H7 (cell line): ENCODE measurements around the gene DNER. TPM values are rescaled to one million over a fixed set of nuclear protein-coding genes. Genes with fewer than 3 reads are reported as not detected.
"Not testable (repeated sequence)": the region's sequence is repeated elsewhere in the genome, so short reads cannot be mapped to it uniquely, and the experiment has no call there.

Experiments used
- DNase-seq: peaks from one replicate; pipeline ENCODE4 v3.0.0; 2012
- H3K27me3 ChIP-seq: 2 replicates; pipeline ENCODE4 v1.6.0; 2011; ENCODE audit warnings: mild to moderate bottlenecking, low read length; ENCODE audit not compliant: control insufficient read depth, insufficient read depth
- H3K36me3 ChIP-seq: replicated peaks from 2 replicates; pipeline ENCODE4 v1.5.1; 2011; ENCODE audit warnings: low read length; ENCODE audit not compliant: control insufficient read depth, insufficient read depth
- H3K4me3 ChIP-seq: 2 replicates; pipeline ENCODE4 v1.5.1; 2011; ENCODE audit warnings: low read depth, mild to moderate bottlenecking, control low read depth, low read length, moderate library complexity; ENCODE audit not compliant: insufficient read depth
- total RNA-seq: library from RNA; depleted of rRNA; stranded (reverse); fragments of >200 nt; shearing (Covaris generic); gene quantifications from 2 replicates; pipeline ENCODE4 v1.2.3, GENCODE V29; 2014

The DNER gene
- total RNA-seq, 1 experiment from 2014 or later = 1.0 TPM

- Histone ChIP-seq H3K27me3 (no peaks in the 10 kb centered on the region), H3K4me3 (no peak overlapping the region), H3K36me3 (no peaks in the 10 kb centered on the region)
- no peak for DNase-seq
Measured at GRCh38 chr2:229371086-229371485, 343.3 kb downstream of the DNER start.

- no peak overlapping the region for H3K4me3 ChIP-seq
- no peaks in the 10 kb centered on the region for H3K27me3 ChIP-seq
- no peaks in the 10 kb centered on the region for H3K36me3 ChIP-seq
- DNase-seq = no peak
Measured at GRCh38 chr2:229370509-229370908, 343.8 kb downstream of the DNER start.

- no peaks in the 10 kb centered on the region for H3K27me3 ChIP-seq
- H3K4me3 ChIP-seq = no peak overlapping the region
- DNase-seq = no peak
- no peaks in the 10 kb centered on the region for H3K36me3 ChIP-seq
Measured at GRCh38 chr2:229363185-229363814, 351.1 kb downstream of the DNER start.

- DNase-seq = no peak
- Histone ChIP-seq H3K27me3 (no peaks in the 10 kb centered on the region), H3K4me3 (no peak overlapping the region), H3K36me3 (no peaks in the 10 kb centered on the region)
Measured at GRCh38 chr2:229350883-229351282, 363.5 kb downstream of the DNER start.

- Histone ChIP-seq H3K4me3 (no peak overlapping the region), H3K27me3 (no peaks in the 10 kb centered on the region), H3K36me3 (no peaks in the 10 kb centered on the region)
- no peak for DNase-seq
Measured at GRCh38 chr2:229350117-229350805, 364.1 kb downstream of the DNER start.

GRCh38 chr2:229348128-229348527, 366.2 kb downstream of the DNER start:
- no peak overlapping the region for H3K4me3 ChIP-seq
- DNase-seq = no peak
- no peaks in the 10 kb centered on the region for H3K36me3 ChIP-seq
- H3K27me3 ChIP-seq = no peaks in the 10 kb centered on the region

- Histone ChIP-seq H3K27me3 (no peaks in the 10 kb centered on the region), H3K36me3 (no peaks in the 10 kb centered on the region)
- DNase-seq = no peak
Measured at GRCh38 chr2:229346816-229347540, 367.4 kb downstream of the DNER start.

GRCh38 chr2:229344955-229345354, 369.4 kb downstream of the DNER start:
- no peak overlapping the region for H3K4me3 ChIP-seq
- H3K36me3 ChIP-seq = no peaks in the 10 kb centered on the region
- no peak for DNase-seq
- no peaks in the 10 kb centered on the region for H3K27me3 ChIP-seq

More at GRCh38 chr2:229346816-229347540, 367.4 kb downstream of the DNER start:
- H3K4me3 ChIP-seq = no peak overlapping the region

GRCh38 chr2:229344151-229344551, 370.2 kb downstream of the DNER start:
- Histone ChIP-seq H3K27me3 (no peaks in the 10 kb centered on the region), H3K36me3 (no peaks in the 10 kb centered on the region), H3K4me3 (no peak overlapping the region)
- no peak for DNase-seq

GRCh38 chr2:229343661-229344060, 370.7 kb downstream of the DNER start:
- DNase-seq = no peak

GRCh38 chr2:229342376-229342775, 372.0 kb downstream of the DNER start:
- H3K4me3 ChIP-seq = no peak overlapping the region
- peak; percentile 66 for DNase-seq
- H3K36me3 ChIP-seq = no peaks in the 10 kb centered on the region
- no peaks in the 10 kb centered on the region for H3K27me3 ChIP-seq

More at GRCh38 chr2:229343661-229344060, 370.7 kb downstream of the DNER start:
- no peaks in the 10 kb centered on the region for H3K27me3 ChIP-seq
- H3K4me3 ChIP-seq = no peak overlapping the region
- no peaks in the 10 kb centered on the region for H3K36me3 ChIP-seq

- H3K36me3 ChIP-seq = no peaks in the 10 kb centered on the region
- H3K4me3 ChIP-seq = no peak overlapping the region
- no peak for DNase-seq
Measured at GRCh38 chr2:229340086-229340760, 374.1 kb downstream of the DNER start.

GRCh38 chr2:229339618-229340017, 374.7 kb downstream of the DNER start:
- Histone ChIP-seq H3K27me3 (no peaks in the 10 kb centered on the region), H3K4me3 (no peak overlapping the region), H3K36me3 (no peaks in the 10 kb centered on the region)
- DNase-seq = no peak

More at GRCh38 chr2:229340086-229340760, 374.1 kb downstream of the DNER start:
- H3K27me3 ChIP-seq = no peaks in the 10 kb centered on the region

GRCh38 chr2:229339171-229339570, 375.2 kb downstream of the DNER start:
- not testable (repeated sequence) for DNase-seq, H3K27me3 ChIP-seq, H3K4me3 ChIP-seq, H3K36me3 ChIP-seq
